Activated T-helper 1 cell treated with Interleukin-2 at 50 U/mL for 16 hours (primary cell): ENCODE measurements around the gene KL.

ENCODE experiments used
- DNase-seq: peaks from one replicate; pipeline ENCODE4 v3.0.0-alpha.2; 2020; ENCODE audit warnings: low read depth

The KL gene

GRCh38 chr13:33111414-33112110 lies 95.3 kb downstream of the KL start:
- DNase-seq, result no peak

- no peak for DNase-seq
Observed at GRCh38 chr13:33112766-33113165, 96.5 kb downstream of the KL start.

GRCh38 chr13:33114146-33114545 lies 97.9 kb downstream of the KL start:
- no peak for DNase-seq

GRCh38 chr13:33115274-33115673 lies 99.1 kb downstream of the KL start:
- no peak for DNase-seq
